HepG2 (cell line): Measurements from ENCODE around the gene ADAMTS14. TPM values are rescaled to one million over a fixed set of nuclear protein-coding genes. Genes with fewer than 3 reads are reported as not detected.

Source experiments
- ATAC-seq: fragments of 200-7000 bp; cut with Tn5 transposase; 3 replicates; pipeline ENCODE4 v1.9.1; 2020; ENCODE audit warnings: mild to moderate bottlenecking, moderate library complexity
- BruUV-seq: library from RNA; stranded (reverse); fragments of 400-500 nt; replicated peaks from 2 replicates; lab custom pipeline; 2021; lab: Mats Ljungman, UMichigan
- CTCF ChIA-PET: fragments of 300-600 bp; formaldehyde crosslinking; extraction: SDS; loops from one replicate; lab custom pipeline; 2021; ENCODE audit warnings: low total read pairs, inconsistent platforms, low intra/inter-chr PET ratio; lab: Yijun Ruan, JAX
- POLR2A ChIA-PET: fragments of 350-600 bp; sonication (Branson Sonifier 250); formaldehyde crosslinking; loops from one replicate; lab custom pipeline; 2020; ENCODE audit warnings: antibody characterized with exemption, inconsistent platforms; lab: Yijun Ruan, JAX
- DNase-seq: peaks from one replicate; pipeline ENCODE4 v3.0.0-alpha.2; 2015; ENCODE audit warnings: low spot score
- FAIRE-seq: peaks from 3 replicates; lab custom pipeline; 2011; peaks lifted over from hg19 to GRCh38; lab: Jason Lieb, UNC
- H2AFZ ChIP-seq: one replicate; pipeline ENCODE4 v1.6.1; 2011; ENCODE audit warnings: low read length, inconsistent platforms
- H3K27ac ChIP-seq: fragments of 300-600 bp; 3 replicates; pipeline ENCODE4 v1.8.0; 2011; ENCODE audit warnings: mixed run types, mild to moderate bottlenecking, mixed read lengths, low read length, inconsistent platforms; ENCODE audit not compliant: insufficient read depth; ENCODE audit errors: extremely low read length
- H3K27me3 ChIP-seq, 2 experiments: fragments of 200-600 bp in 1 of 2; 2 replicates in 1 of 2; 3 replicates in 1 of 2; pipeline versions ENCODE4 v1.6.0 to v1.8.0; 2011; ENCODE audit warnings: low read length in 2 of 2, mild to moderate bottlenecking in 2 of 2, moderate library complexity in 2 of 2, inconsistent platforms in 1 of 2; ENCODE audit not compliant: insufficient read depth in 2 of 2, control insufficient read depth in 1 of 2
- H3K36me3 ChIP-seq, 2 experiments: fragments of 200-600 bp in 1 of 2; replicated peaks in 1 of 2; 2 replicates in 1 of 2; 3 replicates in 1 of 2; pipeline versions ENCODE4 v1.5.1 to v1.8.0; 2011; ENCODE audit warnings: low read length in 2 of 2, inconsistent platforms in 1 of 2; ENCODE audit not compliant: insufficient read depth in 2 of 2, control insufficient read depth in 1 of 2
- H3K4me1 ChIP-seq: 2 replicates; pipeline ENCODE4 v1.5.1; 2012; ENCODE audit warnings: low read length, inconsistent platforms; ENCODE audit not compliant: insufficient read depth
- H3K4me2 ChIP-seq: 2 replicates; pipeline ENCODE4 v1.6.0; 2011; ENCODE audit warnings: low read depth, low read length, inconsistent platforms
- H3K4me3 ChIP-seq, 3 experiments: fragments of 200-600 bp in 1 of 3; sonication (generic), shearing (Covaris generic) in 1 of 3; replicated peaks in 1 of 3; 2 replicates each; pipeline ENCODE4 v1.5.1; 2011 to 2016; ENCODE audit warnings: low read length in 3 of 3, inconsistent platforms in 2 of 3, low read depth in 2 of 3, mild to moderate bottlenecking in 2 of 3, control low read depth in 1 of 3, mixed read lengths in 1 of 3; ENCODE audit not compliant: insufficient read depth in 1 of 3
- H3K79me2 ChIP-seq: one replicate; pipeline ENCODE4 v1.6.1; 2011; ENCODE audit warnings: low read length, inconsistent platforms; ENCODE audit not compliant: insufficient read depth
- H3K9ac ChIP-seq: 2 replicates; pipeline ENCODE4 v1.6.0; 2011; ENCODE audit warnings: mild to moderate bottlenecking, low read depth, low read length, inconsistent platforms; ENCODE audit not compliant: insufficient read depth
- H3K9me3 ChIP-seq: 2 replicates; pipeline ENCODE4 v1.5.1; 2012; ENCODE audit warnings: mild to moderate bottlenecking, low read length
- H4K20me1 ChIP-seq: 2 replicates; pipeline ENCODE4 v1.6.0; 2011; ENCODE audit warnings: inconsistent platforms, mild to moderate bottlenecking, low read length, moderate library complexity; ENCODE audit not compliant: insufficient read depth
- ZNF317 ChIP-seq: sonication (generic); formaldehyde crosslinking; IDR thresholded peaks from 2 replicates; pipeline ENCODE4 v1.5.0; 2020; ENCODE audit warnings: mild to moderate bottlenecking, missing genetic modification reagents
- ZNF503 ChIP-seq: sonication (generic); formaldehyde crosslinking; IDR thresholded peaks from 2 replicates; pipeline ENCODE4 v1.4.0; 2020; ENCODE audit warnings: missing genetic modification reagents
- ZNF781 ChIP-seq: sonication (generic); formaldehyde crosslinking; IDR thresholded peaks from 2 replicates; pipeline ENCODE4 v1.5.1; 2020; ENCODE audit warnings: borderline replicate concordance, mild to moderate bottlenecking, missing genetic modification reagents; ENCODE audit errors: not compliant biosample characterization
- WGBS: methylation state at CpG from one replicate; pipeline ENCODE4 v1.1.6; 2017; ENCODE audit warnings: low lambda C conversion rate; 5-methylcytosine and 5-hydroxymethylcytosine counted together
- in situ Hi-C: cut with HindIII; loops from 2 replicates; pipeline ENCODE4 v1.10.0; 2017; ENCODE audit warnings: low pct_unique_long_range_greater_than_20kb; ENCODE audit not compliant: extremely low pct_ligation_motif_present
- intact Hi-C: fragments of 100-400 bp; cut with micrococcal nuclease; formaldehyde crosslinking; loops from one replicate; pipeline ENCODE4 v1.10.0; 2022; ENCODE audit not compliant: unreplicated experiment
- polyA plus RNA-seq, 8 experiments: library from polyadenylated mRNA; depleted of rRNA in 3 of 8; stranded (reverse) in 7 of 8; unstranded in 1 of 8; fragments of >200 nt; fragmentation: Illumina TruSeq in 4 of 8; extraction: Trizol in 4 of 8; gene quantifications; 2 replicates each; pipeline versions ENCODE4 v1.2.1 to v1.2.3, GENCODE V29; 2011 to 2016; ENCODE audit warnings: low read depth in 4 of 8, missing spikeins in 1 of 8, mixed read lengths in 1 of 8; ENCODE audit not compliant: insufficient read depth in 1 of 8
- total RNA-seq, 5 experiments: library from RNA; depleted of rRNA; stranded (reverse); fragments of >200 nt; fragmentation: Illumina TruSeq; extraction: Trizol; gene quantifications; 2 replicates each; pipeline ENCODE4 v1.2.3, GENCODE V29; 2016; ENCODE audit warnings: low read depth in 1 of 5

The ADAMTS14 gene
- total and polyA plus RNA-seq, 2 of the 13 experiments (the other 11 are each of a cell fraction or from before 2014, with no cell fraction given) = 0.04 to 0.07 TPM

GRCh38 chr10:70740406-70741288 is 68.3 kb downstream of the ADAMTS14 start:
- no peak overlapping the region for H3K4me3 ChIP-seq
- H3K27me3 ChIP-seq = peaks cover 1 to 2% of the 10 kb centered on the region in 2 experiments; a peak in 2 of 5 replicates
- H3K4me1 ChIP-seq = peaks cover 43% of the 10 kb centered on the region
- H3K4me2 ChIP-seq = no peak overlapping the region
- H3K9ac ChIP-seq = no peak overlapping the region
- DNase-seq (no peak), ATAC-seq (no peak), FAIRE-seq (no peak)
- 58% methylated on average over 6 of the region's 12 CpGs for WGBS
- ChIA-PET CTCF (no interaction called here), POLR2A (no interaction called here)
- H3K27ac ChIP-seq = no peak overlapping the region
- no peaks in the 10 kb centered on the region for H3K36me3 ChIP-seq
- no TSS peak for BruUV-seq
- no peaks in the 10 kb centered on the region for H4K20me1 ChIP-seq
- no peaks in the 10 kb centered on the region for H3K9me3 ChIP-seq
- no peak overlapping the region for H2AFZ ChIP-seq
- in situ Hi-C loops = no loop called here
- intact Hi-C loops = no loop called here
- TF ChIP-seq ZNF317 (CRISPR knock-in tag) (no peak), ZNF781 (CRISPR knock-in tag) (no peak), ZNF503 (CRISPR knock-in tag) (no peak)
- H3K79me2 ChIP-seq = no peaks in the 10 kb centered on the region
